HPDE6-E6E7 (cell line): Measurements from ENCODE around the gene DUOX2.
"Not testable (repeated sequence)": the region's sequence is repeated elsewhere in the genome, so short reads cannot be mapped to it uniquely, and the experiment has no call there.

ENCODE experiments used
- DNase-seq: peaks from one replicate; pipeline ENCODE4 v3.0.0; 2011; ENCODE audit warnings: missing footprints; ENCODE audit errors: extremely low spot score

The DUOX2 gene

DNA sequence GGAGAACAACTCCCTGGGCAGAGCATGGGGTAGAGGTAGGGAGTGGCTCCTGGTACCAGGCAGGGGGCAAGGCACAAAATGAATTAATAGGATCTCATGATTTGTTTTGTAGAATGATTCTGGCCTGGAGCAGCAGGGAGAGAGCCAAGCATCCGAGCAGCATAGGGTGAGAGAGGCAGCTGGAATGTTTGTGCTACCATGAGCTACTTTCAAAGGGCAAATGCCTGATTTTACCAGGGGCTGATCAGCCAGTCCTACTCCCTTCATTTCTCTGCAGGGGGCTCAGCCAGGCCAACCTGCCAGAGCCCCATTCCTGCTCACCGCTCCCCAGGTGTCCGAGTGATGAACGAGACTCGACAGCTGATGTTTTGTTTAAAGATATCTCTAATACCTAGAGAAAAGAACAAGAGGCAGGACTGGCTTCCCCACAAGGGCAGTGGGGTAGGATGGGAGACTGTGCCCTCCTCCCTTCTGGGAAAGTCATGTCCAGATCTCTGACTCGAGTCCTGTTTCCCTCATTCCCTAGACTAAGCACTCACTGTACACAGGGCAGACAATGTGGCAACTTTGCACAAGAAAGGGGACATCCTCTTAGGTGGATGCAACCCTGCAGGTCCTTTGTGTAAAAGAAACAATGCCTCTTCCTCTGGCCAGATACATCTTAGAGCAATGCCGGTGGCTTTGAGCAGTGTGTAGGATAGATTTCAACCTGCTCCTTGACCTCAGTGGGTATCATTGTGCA lies 12.9 kb downstream of the DUOX2 start:
- no peak for DNase-seq

DNA sequence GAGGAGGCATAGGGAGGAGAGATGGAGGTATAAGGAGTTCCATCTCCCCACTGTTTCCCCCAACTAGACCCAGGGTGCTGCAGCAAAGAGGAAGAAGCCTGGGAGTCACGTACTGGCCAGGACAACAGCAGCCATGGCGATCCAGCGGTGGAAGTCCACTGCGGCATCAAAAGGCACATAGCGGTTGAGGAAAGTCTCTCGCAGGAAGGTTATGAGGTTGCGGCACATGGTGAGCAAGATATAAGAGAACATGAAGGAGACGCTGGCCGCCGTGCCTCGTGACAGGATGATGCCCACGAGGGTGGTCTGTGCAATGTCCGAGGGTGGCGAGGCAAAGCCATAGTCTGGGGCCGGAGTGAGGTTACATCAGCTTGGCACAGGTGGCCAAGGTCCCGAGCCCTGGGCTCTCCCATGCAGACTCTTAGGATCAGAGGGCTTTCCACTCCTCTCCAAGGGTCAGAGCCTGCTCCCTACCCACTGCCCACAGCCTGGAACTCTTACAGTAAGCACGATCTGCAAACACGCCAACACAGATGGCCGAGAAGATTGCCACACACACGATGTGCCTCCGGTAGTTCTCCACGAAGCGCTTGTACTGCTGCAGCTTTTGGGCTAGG lies 14.3 kb downstream of the DUOX2 start:
- no peak for DNase-seq

DNA sequence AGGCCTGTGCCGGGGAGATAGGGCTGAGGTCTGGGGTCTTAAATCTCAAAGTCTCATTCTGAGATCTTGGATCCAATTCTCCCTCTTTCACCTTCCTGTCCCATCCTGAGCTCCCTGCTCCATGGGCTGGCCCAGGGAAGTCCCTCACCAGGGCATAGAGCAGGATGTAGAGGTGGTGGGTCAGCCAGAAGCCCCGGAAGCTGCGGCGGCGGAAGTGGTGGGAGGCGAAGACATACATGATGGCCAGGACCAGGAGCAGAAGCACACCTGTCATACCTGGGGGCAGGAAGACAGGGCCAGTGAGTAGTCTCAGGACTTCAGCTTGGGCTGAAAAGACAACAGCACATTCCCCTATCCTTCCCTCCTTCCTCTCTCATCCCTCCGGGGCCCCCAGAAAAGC lies 16.5 kb downstream of the DUOX2 start:
- no peak for DNase-seq

DNA sequence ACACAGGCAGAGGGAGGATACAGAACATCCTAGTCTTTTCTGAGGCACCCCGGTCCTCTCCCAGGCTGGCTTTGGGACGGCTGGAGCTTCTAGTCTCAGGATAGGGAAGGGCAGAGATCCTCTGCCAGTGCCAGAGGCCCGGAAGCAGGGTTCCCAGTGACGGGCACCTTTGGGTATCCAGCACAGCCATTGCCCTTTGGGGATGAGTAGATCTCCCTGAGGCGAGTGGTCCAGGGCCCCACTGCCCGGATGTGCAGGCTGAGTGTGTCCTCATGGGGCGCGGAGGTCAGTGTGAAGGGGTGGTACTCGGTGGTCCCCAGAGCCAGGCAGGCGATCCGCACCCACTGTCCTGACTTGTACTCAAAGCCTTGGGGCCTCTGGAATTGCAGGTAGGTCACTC lies 18.3 kb downstream of the DUOX2 start:
- no peak for DNase-seq

DNA sequence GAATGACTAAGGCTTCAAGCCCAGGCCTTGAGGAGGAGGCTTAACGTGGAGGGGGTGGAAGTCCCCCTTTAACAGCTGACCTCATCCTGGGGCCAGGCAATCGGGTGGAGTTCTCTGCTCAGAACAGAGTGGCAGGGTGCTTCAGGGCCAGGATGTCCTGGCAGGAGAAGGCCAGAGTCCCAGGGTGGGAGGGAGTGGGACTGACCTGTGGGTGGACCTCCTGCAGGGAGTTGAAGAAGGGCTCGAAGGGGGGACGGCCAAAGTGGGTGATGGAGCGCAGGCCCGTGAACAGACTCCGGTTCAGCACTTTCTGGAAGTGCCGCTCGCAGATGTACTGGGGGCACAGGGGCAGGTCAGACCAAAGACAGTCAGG lies 19.6 kb downstream of the DUOX2 start:
- DNase-seq = no peak

DNA sequence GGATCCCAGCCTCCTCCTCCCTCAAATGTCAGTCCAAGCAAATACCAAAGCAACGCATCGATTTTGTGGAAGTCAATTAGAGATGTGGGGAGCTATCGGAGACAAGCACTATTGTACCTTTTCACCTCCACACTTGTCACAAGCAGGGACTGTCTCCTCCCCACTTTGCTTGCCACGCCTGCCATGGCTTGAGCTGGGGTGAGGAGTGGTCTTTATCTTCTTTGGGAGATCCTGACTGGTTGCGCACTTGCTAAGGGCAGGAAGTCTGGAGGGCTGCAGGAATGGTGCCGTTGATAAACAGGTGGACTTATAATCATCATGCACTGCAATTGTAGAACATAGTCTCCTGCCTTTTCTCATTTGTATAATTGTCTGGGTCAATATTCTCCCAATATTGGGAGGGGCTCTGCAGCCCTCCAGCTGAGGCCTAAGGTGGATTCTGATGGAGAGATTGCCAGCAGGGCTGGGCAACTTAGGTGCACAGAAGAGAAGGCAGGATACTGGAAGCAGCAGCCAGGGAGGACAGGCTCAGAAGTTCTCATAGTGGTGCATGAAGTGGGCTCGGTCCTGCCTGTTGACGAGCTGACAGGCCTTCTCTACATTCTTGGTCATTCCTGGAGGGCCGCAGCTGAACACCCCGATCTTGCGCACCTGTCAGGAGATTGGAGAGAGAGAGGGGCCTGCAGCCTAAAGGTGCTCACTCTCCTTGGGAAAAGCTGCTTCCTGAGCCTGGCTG lies 20.2 kb downstream of the DUOX2 start:
- no peak for DNase-seq

DNA sequence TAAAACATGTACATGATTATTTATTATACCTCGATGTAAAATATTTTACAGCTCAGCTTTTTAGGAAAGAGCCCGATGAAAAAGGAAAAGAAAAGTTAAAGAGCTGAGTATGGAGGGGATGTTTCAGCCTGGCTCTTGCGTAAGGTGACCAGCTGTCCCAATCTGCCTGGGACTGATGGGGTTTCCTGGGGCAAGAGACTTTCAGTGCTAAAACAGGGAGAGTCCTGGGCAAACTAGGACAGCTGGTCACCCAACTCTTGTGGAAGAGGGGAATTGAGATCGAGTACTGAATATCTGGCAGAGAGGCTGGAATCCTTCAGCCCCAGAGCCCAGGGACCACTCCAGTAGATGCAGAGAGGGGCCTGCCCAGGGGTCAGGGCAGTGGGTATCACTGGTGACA lies 21.0 kb downstream of the DUOX2 start:
- no peak for DNase-seq

DNA sequence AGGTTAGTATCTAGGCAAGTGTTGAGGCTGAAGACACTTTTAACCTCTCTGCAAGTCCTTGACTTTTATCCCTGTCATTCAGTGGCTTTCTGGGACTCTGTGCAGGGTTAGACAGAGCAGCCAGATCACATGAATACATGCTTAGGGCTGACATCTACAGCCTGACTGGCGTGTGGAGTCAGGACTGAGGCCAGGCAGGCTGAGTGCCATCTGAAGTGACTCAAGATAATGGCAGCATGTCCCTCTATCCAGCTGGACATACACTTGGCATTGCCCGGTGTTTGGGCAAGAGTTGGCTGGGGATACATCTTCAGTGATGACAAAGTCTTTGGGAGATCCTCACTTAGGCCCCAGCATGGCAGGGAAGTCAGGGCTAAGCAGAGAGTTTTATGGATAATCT lies 22.4 kb downstream of the DUOX2 start:
- DNase-seq = no peak

DNA sequence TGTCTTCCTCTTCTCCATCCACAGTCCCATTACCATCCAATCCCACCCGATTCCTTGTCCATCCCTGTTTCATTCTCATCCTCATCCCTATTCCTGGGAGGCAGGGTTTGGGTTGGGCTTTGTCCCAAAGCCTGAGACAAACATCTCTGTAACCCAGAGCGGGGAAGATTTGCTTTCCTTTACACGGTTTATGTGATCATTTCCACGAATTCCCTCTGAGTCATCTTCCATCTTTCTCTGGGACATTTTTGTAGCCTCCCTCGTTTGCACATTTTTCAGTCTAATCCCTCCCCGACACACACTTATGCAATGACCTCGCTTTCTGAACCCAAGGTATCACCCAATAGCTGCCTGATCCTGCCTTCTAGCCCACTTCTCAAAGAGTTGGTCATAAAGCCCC lies 22.8 kb downstream of the DUOX2 start:
- no peak for DNase-seq

DNA sequence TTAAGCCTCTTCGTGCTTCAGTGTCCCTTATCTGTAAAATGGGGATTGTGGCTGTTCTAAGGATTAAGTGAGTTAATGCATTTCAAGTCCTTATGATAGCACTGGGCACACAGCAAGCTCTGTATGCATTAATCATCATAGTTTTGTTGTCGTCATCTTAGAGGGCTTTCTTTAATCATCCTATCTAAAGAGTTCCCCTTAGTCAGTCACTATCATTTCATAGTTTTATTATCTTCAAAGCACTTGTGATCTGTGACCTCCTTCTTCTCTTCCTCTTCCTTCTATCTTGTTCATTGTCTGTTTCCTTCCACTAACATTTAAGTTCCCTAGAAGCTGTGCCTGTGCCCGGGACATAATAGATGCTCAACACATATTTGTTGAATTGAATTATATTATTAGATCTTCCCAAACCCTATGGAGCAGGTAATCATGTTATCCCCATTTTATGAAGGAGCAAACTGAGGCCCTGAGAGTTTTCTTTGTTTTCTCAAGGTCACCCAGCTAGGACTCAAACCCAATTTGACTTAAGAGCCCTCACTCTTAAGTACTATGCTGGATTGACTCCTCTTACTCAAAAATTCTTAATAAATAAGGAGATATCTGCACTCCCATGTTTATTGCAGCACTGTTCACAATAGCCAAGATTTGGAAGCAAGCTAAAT lies 24.1 kb downstream of the DUOX2 start:
- DNase-seq = no peak

DNA sequence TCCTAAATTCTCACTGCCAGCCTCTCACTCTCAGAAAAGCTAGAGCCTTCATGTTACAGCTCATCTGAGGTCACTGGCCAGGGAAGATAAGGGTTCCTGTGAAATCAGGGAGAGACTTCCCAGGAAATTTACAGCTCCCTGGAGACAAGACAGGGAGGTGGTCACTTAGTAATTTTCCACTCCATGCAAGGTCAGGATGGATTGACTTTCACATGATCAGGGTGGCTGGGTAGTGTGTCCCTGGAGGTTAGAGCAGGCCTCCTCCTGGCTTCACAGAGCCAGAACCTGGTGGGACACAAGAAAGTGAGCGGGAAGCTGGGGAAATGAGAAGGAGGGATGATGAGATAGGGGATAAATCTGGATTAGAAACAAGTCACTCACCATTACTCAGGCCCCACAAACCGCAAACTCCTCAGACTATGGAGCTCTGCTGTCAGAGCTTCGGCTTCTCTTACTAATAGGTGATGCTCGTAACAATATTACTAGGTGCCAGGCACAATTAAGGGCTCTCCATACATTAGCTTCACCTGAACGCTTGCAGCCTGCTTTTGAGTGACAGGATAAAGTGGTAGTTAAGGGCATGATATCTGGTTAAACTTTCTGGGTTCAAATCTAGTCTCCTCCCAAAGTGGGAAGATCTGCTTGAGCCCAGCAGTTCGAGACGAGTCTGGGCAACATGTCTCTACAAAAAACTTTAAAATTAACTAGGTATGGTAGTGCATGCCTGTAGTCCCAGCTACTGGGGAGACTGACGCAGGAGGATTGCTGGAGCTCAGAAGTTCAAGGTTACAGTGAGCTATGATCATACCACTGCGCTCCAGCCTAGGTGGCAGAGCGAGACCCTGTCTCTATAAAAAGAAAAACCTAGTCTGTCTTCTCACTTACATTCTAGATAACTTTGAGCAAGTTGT lies 24.9 kb downstream of the DUOX2 start:
- DNase-seq = no peak

DNA sequence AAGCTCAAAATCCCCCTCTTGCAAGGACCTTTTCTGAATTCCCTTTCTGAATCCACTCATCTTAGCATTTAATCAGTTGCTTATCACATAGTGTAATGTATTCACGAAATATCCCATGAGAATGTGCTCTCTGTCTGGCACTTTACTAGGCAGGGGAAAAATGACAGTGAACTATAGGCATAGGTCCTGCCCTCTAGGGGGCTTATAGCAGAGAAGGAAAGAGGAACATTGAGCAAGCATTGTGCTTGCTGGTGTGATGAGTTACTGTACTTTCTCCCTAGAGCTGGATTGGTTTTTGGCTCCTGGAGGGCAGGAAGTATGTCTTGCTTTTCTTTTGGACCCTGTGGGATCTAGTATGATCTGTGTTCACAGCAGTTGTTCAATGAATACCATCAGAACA lies 26.5 kb downstream of the DUOX2 start:
- DNase-seq = no peak

DNA sequence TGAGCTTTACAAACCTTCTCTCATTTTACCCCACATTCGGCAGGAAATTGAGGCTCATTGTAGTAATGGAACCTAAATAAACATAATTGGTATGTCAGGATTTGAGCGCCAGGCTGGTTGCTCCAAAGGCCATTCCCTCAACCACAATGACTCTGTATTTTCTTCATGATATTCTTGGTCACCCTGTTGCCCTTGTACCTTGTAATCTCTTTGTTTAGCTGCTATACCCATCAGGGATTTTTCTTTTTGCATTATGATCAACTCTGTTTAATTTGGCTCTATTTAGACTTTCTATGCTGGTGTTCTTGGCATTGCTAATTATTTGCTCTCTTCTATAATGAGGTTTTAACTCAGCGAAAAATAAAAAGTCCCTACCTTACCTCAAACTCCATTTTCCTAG lies 29.8 kb downstream of the DUOX2 start:
- DNase-seq = no peak

DNA sequence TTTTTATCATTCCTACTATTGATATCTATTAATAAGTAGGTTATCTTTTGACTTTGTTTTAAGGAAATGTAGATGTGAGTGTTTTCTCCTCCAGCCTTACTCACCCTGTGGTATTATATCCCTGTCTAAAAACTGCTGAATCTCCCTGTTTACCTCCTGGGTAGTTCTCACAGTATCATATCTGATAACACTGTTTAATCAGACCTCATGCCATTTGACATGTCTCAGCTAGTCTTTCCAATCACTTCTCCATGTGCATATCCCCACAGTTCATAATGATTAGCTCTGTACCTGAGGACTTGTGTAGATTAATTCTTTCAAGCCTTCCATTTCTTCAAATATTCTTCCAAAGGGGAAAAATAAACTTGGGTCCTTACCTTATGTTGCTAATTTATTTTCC lies 30.7 kb downstream of the DUOX2 start:
- no peak for DNase-seq

DNA sequence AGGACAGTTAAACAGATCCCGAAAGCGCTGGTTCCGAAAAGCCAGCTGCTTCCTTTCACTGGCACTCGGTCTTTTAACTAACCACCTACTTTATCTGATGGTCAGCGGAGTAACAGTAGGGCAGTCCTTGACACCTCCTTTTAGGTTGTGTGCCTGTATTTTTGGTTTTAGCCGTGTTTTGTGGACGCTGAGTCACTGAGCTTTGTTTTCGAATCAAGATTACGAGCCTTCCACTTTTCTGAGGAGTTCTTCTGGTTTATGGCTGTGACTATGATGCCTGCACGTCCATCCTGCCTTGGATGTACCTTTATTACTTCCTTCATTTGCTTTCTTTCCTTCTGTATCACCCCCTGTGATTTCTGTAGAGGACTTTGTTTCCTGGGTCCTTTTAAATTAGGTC lies 31.6 kb downstream of the DUOX2 start:
- not testable (repeated sequence) for DNase-seq

DNA sequence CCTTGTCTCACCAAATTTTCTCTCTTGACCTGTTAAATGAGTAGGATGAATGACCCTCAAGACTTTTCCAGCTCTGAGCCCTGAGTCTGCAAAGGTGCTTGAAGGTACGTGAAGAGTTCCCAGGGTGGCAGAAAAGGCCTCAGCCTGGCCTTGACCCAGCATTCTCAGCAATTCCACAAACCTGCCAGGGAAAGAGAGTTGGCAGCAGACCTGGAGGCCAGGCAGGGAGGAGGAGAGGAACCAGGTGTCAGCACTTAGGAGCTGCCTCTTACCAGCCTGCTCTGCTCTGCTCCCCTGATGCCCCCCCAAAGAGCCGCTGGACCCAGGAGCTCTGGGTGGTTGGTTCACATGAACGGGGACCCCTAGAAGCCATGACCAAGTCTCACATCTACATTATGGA lies 33.4 kb downstream of the DUOX2 start:
- DNase-seq = not testable (repeated sequence)

DNA sequence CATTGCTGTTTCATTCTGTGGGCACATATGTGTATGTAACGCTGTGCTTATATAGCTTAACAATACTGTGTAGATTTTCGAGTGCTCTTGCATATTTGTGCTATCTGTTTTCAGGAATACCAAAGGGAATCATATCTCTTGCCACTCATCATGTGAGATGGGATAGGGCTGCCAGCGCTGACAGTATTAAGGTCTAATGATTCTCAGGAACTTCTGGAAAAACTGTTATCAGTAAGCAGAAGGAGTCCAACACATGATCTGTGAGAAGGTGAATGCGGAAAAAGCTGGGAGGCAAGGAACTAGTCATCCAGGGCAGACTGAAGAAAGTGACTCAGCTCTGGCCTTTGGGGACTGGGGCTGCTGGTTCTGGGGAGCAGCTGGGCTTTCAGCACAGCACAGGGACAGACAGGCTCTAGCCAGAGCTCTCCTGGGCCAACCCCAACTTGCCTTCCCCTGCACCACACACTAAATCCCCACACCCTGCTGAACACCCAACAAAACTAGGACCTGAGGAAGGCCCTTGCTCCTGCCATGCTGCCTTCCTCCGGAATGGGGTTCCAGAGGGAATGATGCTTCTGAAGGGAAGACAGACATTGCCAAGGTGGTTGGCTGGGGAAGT lies 34.2 kb downstream of the DUOX2 start:
- not testable (repeated sequence) for DNase-seq

DNA sequence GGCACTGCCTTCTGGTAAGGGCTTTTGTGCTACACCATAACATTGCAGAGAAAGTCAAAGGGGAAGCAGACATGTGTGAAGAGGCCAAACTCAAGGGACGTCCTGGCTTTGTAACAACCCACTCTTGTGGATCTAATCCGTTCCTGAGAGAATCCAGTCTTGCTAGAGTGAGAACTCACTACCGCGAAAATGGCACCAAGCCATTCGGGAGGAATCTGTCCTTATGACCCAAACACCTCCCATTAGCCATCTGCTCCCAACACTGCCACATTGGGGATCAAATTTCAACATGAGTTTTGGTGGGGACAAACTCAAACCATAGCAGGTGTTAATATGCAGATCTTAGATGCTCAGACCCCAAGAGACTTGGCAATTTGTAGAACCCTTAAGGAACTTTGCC lies 34.8 kb downstream of the DUOX2 start:
- not testable (repeated sequence) for DNase-seq

DNA sequence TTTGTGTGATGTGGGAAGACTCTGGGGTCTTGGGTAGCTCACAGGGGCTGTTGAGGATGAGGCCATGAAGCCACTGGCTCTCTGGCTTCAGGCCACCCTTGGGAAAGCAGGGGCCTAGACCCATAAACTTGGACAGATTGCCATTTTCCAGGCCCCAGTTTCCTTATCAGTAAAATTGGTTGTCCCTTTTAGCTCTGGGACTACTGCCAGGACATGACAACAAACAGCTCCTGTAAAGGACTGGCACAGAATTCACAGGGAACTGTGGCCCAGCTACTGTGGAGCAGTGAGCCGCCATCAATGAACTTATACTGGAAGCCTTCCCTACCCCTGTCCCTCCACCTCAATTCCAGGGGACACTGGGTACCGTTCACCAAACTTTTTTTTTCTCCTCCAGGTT lies 36.6 kb downstream of the DUOX2 start:
- DNase-seq = not testable (repeated sequence)

DNA sequence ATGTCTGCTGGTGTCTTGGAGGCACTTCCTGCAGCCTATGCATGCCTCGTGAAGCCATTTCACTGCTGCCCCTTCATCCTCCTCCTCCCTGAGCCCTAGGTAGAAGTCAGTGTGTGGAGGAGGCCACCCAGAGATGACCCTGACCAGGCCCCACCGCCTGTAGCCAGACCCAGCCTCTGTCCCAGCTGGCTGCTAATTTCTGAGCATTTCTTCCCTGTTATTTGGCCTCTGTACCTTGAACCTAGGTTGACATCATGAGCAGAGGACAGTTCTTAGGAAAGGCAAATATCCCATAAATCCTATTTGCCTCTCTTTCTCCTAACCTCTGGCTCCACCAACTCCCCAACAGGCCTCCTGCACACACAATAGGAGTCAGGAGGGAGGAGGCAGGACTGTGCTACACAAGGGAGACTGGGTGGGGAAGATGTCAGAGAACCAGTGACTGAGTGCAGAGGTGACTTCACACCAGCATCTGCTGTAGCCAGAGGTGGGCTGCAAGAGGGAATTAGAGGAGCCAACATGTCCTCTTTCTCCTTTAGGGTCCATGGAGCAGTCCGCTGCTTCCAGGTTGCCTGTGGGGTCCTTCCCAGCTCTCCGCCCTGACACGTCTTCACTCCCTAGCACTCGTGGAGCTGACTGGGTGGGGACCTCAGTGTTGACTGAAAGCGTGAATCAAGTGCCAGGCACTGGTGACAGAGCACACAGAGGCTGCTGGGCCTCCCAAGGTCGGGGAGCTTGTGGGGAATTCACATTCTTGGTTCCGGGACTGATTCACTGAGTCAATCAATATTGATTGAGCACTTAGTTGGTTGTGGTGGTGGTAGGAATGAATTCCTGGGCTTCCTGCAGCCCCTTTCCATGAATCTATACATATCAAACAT lies 38.3 kb downstream of the DUOX2 start:
- DNase-seq = not testable (repeated sequence)
